HUES6 (cell line): ENCODE measurements around the gene XRN1.
"Not testable (repeated sequence)": the region's sequence is repeated elsewhere in the genome, so short reads cannot be mapped to it uniquely, and the experiment has no call there.

Source experiments
- H3K27ac ChIP-seq: 2 replicates; pipeline ENCODE4 v1.7.0; 2013; ENCODE audit warnings: low read depth, mild to moderate bottlenecking, low read length, inconsistent platforms
- H3K27me3 ChIP-seq: 2 replicates; pipeline ENCODE4 v1.6.1; 2013; ENCODE audit warnings: low read length; ENCODE audit not compliant: control insufficient read depth, insufficient read depth
- H3K36me3 ChIP-seq: 2 replicates; pipeline ENCODE4 v1.6.1; 2013; ENCODE audit warnings: low read length; ENCODE audit not compliant: control insufficient read depth, insufficient read depth
- H3K4me1 ChIP-seq: 2 replicates; pipeline ENCODE4 v1.6.1; 2013; ENCODE audit warnings: low read length; ENCODE audit not compliant: control insufficient read depth, insufficient read depth
- H3K4me3 ChIP-seq: 2 replicates; pipeline ENCODE4 v1.5.1; 2013; ENCODE audit warnings: low read depth, low read length
- H3K9ac ChIP-seq: one replicate; pipeline ENCODE4 v1.6.1; 2013; ENCODE audit warnings: mild to moderate bottlenecking, low read length
- H3K9me3 ChIP-seq: 2 replicates; pipeline ENCODE4 v1.6.1; 2013; ENCODE audit warnings: low read depth, low read length; ENCODE audit not compliant: control insufficient read depth, insufficient read depth

Gene XRN1

DNA sequence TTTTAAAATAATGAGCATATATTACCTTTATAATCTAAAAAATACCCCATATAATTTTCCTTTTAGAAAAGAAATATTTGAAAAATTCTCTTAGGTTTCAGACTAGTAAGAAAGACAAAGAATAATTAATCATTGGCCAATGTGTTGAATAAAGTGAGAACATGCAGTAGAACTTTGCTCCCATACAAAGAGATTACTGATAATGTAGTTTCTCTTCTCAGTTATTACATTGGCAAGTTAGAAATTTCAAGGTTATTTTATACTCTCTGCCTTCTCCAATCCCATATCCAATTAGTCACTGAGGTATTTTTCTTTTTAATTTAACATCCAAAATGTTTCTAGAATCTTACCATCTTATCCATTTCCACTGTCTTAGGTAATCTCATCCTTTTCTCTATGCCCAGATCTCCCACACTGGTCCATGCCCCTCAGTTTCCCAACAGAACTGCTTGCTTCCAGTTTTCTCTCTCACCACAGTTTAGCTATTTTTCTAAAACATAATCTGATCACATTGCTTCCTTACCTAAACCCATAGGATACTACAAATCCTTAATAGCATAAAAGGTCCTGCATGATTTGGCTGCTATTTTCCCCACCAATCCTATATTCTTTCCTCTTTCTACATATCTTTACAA lies 10.8 kb downstream of the XRN1 start:
- Histone ChIP-seq H3K4me1 (no peaks in the 10 kb centered on the region), H3K36me3 (peaks cover 3% of the 10 kb centered on the region; the same call in 1 of the 2 replicates), H3K27ac (no peak overlapping the region), H3K27me3 (no peaks in the 10 kb centered on the region), H3K9ac (no peak overlapping the region), H3K9me3 (no peaks in the 10 kb centered on the region), H3K4me3 (no peak overlapping the region)

DNA sequence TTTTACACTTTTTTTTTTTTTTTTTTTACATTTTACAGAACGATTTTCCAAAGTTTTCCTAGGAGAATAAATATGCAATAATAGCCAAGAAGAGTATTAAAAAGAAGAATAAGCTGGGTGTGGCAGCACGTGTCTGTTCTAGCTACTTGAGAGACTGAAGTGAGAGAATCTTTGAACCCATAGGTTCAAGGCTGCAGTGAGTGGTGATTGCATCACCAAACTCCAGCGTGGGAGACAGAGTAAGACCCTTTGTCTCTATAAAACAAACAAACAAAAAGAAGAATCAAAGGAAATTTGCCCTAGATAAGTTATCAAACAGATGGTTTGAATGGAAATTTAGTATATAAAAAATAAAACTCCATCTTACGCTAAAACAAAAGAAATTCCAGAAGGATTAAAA lies 13.3 kb downstream of the XRN1 start:
- H3K9me3 ChIP-seq, result no peaks in the 10 kb centered on the region
- no peaks in the 10 kb centered on the region for H3K4me1 ChIP-seq
- H3K9ac ChIP-seq, result no peak overlapping the region
- H3K27me3 ChIP-seq, result no peaks in the 10 kb centered on the region
- H3K4me3 ChIP-seq, result no peak overlapping the region
- H3K36me3 ChIP-seq, result peaks cover 16% of the 10 kb centered on the region; the same call in 1 of the 2 replicates
- no peak overlapping the region for H3K27ac ChIP-seq

DNA sequence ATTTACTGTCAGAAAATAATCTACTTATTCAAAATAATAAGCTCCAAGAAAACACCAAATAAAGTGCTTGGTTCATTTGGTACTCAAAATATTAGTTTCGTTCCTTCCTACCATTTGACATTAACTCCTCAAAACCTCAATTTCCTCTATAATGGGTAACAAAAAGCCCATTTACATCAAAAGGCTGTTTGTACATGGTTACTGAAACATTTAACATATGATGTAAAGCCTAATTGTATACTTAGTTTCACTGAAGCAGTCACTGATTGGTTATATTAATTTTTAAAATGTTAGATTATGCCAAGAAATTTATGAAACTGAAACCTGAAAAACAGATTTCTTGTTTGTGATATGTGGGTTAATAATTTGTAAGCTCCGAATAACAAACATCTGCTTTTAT lies 14.7 kb downstream of the XRN1 start:
- Histone ChIP-seq H3K9ac (no peak overlapping the region), H3K9me3 (no peaks in the 10 kb centered on the region), H3K4me3 (no peak overlapping the region), H3K4me1 (no peaks in the 10 kb centered on the region), H3K27ac (no peak overlapping the region), H3K27me3 (no peaks in the 10 kb centered on the region), H3K36me3 (peaks cover 18% of the 10 kb centered on the region; the same call in 1 of the 2 replicates)

DNA sequence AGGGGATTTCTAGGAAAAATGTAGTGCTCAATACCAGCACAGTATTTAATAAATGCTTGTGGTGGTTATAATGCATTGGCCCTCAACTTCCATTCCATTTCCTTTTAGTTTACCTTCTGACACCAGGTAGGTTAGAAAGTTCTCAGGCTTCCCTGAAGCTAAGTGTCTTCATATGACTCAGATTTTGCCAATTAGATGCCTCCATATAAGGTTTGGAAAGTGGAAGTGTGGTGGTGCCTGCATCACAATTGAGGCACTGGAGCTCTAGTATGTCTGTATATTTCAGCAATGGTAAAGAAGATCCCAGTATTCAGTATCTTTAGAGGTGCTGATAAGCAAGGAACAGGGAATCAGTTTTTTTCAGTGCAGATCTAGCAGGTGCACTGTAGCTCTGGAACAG lies 18.3 kb downstream of the XRN1 start:
- no peak overlapping the region for H3K27ac ChIP-seq
- no peaks in the 10 kb centered on the region for H3K9me3 ChIP-seq
- H3K36me3 ChIP-seq, result peaks cover 21% of the 10 kb centered on the region; the same call in 1 of the 2 replicates
- H3K27me3 ChIP-seq, result no peaks in the 10 kb centered on the region
- H3K4me1 ChIP-seq, result no peaks in the 10 kb centered on the region
- no peak overlapping the region for H3K4me3 ChIP-seq
- H3K9ac ChIP-seq, result no peak overlapping the region

DNA sequence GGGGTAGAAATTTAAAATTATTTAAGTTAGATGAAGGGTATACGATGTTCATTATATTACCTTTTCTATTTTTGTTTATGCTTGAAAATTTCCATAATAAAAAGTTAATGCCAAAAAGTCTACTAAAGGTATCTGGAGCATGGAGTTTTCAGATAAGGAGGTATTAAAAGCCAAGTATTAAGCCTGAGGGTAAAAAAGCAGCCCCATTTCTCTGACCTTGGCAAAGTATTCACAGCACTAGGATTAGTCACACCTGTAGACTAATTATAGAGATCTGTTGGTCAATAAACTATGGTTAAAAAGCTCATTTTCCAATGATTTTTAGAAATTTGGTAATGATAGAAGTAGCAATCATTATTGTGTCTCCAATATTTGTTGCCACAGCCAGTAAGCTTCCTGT lies 23.1 kb downstream of the XRN1 start:
- Histone ChIP-seq H3K9me3 (no peaks in the 10 kb centered on the region), H3K4me1 (no peaks in the 10 kb centered on the region), H3K4me3 (no peak overlapping the region), H3K27me3 (no peaks in the 10 kb centered on the region), H3K9ac (no peak overlapping the region), H3K27ac (no peak overlapping the region), H3K36me3 (peaks cover 30% of the 10 kb centered on the region)

DNA sequence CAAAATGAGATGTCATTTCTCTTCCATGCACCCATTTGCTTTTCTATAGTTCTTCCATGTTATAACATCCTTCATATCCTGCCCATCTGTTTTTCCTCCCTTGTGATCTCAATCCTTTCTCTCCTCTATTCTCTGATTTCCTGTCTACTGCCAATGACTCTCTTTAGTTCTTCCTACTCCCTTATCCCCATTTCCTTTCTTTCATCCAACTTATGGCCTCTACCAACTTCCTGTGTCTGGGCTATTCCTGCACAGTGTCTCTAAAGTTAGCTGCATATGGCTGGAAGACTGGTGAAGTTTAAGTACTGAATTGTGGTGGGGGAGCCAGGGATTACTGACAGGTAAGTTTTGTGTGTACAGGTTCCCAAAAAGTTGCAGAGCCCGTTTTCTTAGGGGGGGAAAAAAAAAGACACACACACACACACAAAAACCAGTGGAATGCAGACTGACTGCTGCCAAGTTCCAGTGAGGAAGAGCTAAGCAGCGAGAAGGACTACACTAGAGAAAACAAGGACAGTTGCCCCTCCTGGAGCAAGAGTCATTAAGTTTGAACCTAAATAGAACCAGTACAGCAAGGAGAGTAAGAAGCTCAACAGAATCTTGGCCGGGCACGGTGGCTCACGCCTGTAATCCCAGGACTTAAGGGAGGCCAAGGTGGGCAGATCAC lies 28.8 kb downstream of the XRN1 start:
- Histone ChIP-seq H3K9me3 (no peaks in the 10 kb centered on the region), H3K27ac (no peak overlapping the region), H3K4me3 (no peak overlapping the region), H3K36me3 (peaks cover 50% of the 10 kb centered on the region), H3K9ac (no peak overlapping the region), H3K4me1 (no peaks in the 10 kb centered on the region), H3K27me3 (no peaks in the 10 kb centered on the region)

DNA sequence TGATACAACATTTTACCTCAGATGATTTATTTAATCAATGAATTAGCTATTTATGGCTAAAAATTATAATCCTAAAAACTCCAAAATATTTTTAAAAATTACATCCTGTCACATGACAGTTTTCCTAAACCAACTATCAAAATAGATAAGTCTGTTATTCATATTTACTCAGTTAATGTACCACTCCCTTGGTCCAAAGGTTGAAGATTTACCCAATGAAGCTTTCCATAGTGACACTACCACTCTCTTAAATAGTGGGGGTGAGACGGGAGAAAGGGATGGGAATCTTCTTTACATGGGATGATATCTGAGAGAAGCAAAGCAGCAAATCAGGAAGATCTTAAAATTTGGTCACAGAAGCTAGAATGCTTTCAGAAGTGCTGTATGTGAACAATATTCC lies 30.5 kb downstream of the XRN1 start:
- H3K27me3 ChIP-seq, result no peaks in the 10 kb centered on the region
- H3K9ac ChIP-seq, result no peak overlapping the region
- no peaks in the 10 kb centered on the region for H3K4me1 ChIP-seq
- H3K27ac ChIP-seq, result no peak overlapping the region
- no peaks in the 10 kb centered on the region for H3K9me3 ChIP-seq
- peaks cover 44% of the 10 kb centered on the region for H3K36me3 ChIP-seq
- H3K4me3 ChIP-seq, result no peak overlapping the region

DNA sequence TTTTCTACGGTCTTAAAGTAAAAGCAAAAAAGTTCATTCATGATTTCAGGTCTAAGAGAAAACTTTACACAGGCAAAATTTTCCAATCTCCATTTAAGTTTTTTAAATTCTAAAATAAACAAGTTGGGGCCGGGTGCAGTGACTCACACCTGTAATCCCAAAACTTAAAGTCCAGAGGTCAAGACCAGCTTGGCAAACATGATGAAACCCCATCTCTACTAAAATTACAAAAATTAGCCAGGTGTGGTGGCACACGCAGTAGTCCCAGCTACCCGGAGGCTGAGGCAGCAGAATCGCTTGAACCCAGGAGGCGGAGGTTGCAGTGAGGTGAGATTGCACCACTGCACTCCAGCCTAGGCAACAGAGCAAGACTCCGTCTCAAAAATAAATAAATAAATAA lies 47.3 kb downstream of the XRN1 start:
- H3K4me1 ChIP-seq, H3K9me3 ChIP-seq, H3K4me3 ChIP-seq, H3K27ac ChIP-seq, H3K9ac ChIP-seq, H3K27me3 ChIP-seq: not testable (repeated sequence)
- peaks cover 40% of the 10 kb centered on the region for H3K36me3 ChIP-seq

DNA sequence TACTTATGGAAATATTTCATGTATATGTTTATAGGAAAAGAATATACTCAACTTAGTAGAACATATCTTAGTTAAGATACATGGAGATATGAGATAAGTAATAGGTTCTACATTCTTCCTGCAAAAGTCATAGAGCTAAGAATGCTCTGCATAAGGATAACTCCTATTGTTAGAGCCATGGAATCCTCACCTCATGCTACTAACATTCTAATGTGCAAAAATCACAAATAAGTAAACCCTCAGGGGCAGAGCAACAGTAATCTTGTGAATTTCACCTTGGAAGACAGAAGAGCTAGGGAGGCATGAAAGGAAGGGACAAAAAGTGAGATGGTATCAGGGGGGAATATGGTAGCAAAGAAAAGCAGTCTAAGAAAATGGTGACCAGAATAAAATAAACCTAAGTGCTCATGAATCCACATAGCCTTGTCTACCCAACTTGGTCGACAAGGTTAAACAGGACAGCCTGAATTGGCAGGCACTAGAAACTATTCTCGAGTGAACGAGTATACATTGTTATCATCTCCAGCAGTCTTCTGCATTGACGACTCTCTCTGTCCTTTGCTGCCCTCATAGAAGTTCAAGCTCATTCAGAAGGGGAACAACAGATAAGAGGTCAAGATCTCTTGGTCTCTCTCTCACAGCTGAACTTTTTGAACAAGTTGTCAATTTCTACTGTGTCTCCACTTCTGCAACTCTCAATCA lies 52.8 kb downstream of the XRN1 start:
- H3K9me3 ChIP-seq, result no peaks in the 10 kb centered on the region
- no peak overlapping the region for H3K9ac ChIP-seq
- H3K4me3 ChIP-seq, result no peak overlapping the region
- H3K4me1 ChIP-seq, result no peaks in the 10 kb centered on the region
- H3K27me3 ChIP-seq, result no peaks in the 10 kb centered on the region
- peaks cover 39% of the 10 kb centered on the region for H3K36me3 ChIP-seq
- no peak overlapping the region for H3K27ac ChIP-seq

DNA sequence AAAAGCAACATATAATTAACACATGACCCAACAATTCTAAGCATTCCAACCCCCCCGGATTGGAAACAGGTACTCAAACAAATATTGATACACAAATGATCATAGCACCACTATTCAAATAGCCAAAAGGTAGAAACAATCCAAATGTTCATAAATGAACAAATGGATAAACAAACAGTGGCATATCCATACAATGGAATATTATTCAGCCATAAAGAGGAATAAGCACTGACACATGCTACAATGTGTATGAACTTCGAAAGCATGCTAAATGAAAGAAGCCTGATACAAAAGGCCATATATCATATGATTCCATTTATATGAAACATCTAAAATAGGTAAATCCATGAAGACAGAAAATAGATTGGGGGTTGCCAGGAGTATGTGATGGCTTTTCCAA lies 62.8 kb downstream of the XRN1 start:
- peaks cover 3% of the 10 kb centered on the region; the same call in 1 of the 2 replicates for H3K9me3 ChIP-seq
- H3K27ac ChIP-seq, result no peak overlapping the region
- H3K9ac ChIP-seq, result no peak overlapping the region
- no peaks in the 10 kb centered on the region for H3K27me3 ChIP-seq
- H3K4me1 ChIP-seq, result no peaks in the 10 kb centered on the region
- H3K36me3 ChIP-seq, result peaks cover 34% of the 10 kb centered on the region
- H3K4me3 ChIP-seq, result no peak overlapping the region

DNA sequence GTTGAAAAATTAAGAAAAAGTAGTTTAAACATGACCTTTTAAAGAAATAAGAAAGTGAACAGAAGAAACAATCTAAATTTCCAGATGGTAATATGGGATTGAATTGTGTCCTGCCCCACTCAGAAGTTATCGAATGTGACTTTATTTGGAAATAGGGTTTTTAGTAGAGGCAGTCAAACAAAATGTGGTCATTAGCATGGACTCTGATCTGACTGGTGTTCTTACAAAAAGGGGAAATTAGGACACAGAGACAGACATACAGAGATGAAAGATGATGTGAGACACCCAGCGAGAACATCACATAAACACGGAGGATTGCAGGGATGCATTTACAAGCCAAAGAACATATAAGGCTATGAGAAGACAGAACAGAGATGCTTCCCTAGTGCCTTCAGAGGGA lies 73.2 kb downstream of the XRN1 start:
- no peaks in the 10 kb centered on the region for H3K9me3 ChIP-seq
- H3K4me3 ChIP-seq, result no peak overlapping the region
- H3K36me3 ChIP-seq, result peaks cover 9% of the 10 kb centered on the region; the same call in 1 of the 2 replicates
- no peak overlapping the region for H3K27ac ChIP-seq
- no peaks in the 10 kb centered on the region for H3K4me1 ChIP-seq
- H3K27me3 ChIP-seq, result no peaks in the 10 kb centered on the region
- no peak overlapping the region for H3K9ac ChIP-seq
